GM23248 (cell line): Measurements from ENCODE around the gene RELN.

ENCODE experiments used
- EZH2 ChIP-seq: fragments of 200-600 bp; sonication (generic); IDR thresholded peaks from 2 replicates; pipeline ENCODE4 v1.6.1; 2018; ENCODE audit warnings: antibody characterized with exemption, mild to moderate bottlenecking; ENCODE audit not compliant: insufficient read depth, poor library complexity, severe bottlenecking
- EZH2phosphoT487 ChIP-seq: fragments of 200-600 bp; sonication (generic); IDR thresholded peaks from 2 replicates; pipeline ENCODE4 v1.6.1; 2018; ENCODE audit warnings: antibody characterized with exemption, moderate library complexity, mild to moderate bottlenecking, low read depth; ENCODE audit not compliant: insufficient read depth

DNA sequence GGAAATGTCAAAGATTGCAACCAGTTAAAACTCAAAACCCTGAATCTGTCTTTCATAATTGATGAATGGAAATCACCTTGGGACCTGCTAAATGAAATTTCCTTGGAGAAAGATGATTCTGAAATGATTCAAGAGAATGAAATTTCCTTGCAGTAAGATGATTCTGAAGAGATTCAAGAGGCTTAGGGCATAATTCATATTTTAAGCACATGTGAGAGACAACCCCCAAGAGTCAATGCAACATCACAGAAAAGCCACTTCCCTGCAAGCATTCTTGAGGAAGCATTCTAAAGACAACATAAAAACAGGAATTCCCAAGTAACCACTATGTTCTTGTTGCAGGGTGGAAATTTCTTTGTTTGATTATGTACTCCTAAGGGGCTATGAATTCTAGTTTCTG, 113.7 kb downstream of the RELN start:
- TF ChIP-seq EZH2 (no peak), EZH2phosphoT487 (no peak)
